DOHH2 (cell line): Measurements from ENCODE around the gene TFB2M.

ENCODE experiments used
- H3F3A ChIP-seq: fragments of 200-600 bp; sonication (generic), shearing (Covaris generic); 2 replicates; pipeline ENCODE4 v1.6.0; 2016; ENCODE audit warnings: antibody characterized with exemption, mild to moderate bottlenecking; ENCODE audit not compliant: control insufficient read depth, insufficient read depth
- H3K27ac ChIP-seq: fragments of 200-600 bp; sonication (generic); 2 replicates; pipeline ENCODE4 v1.5.1; 2014; ENCODE audit warnings: low read depth, mild to moderate bottlenecking, low read length, moderate library complexity
- H3K27me3 ChIP-seq: fragments of 200-600 bp; sonication (generic); 2 replicates; pipeline ENCODE4 v1.6.1; 2014; ENCODE audit warnings: mild to moderate bottlenecking, low read length, mixed read lengths; ENCODE audit not compliant: control insufficient read depth
- H3K36me3 ChIP-seq: fragments of 200-600 bp; sonication (generic); 2 replicates; pipeline ENCODE4 v1.6.1; 2014; ENCODE audit warnings: mild to moderate bottlenecking, low read length, moderate library complexity, mixed read lengths; ENCODE audit not compliant: control insufficient read depth
- H3K4me1 ChIP-seq: fragments of 200-600 bp; sonication (generic); 2 replicates; pipeline ENCODE4 v1.6.1; 2014; ENCODE audit warnings: mild to moderate bottlenecking, low read length, mixed read lengths; ENCODE audit not compliant: control insufficient read depth
- H3K4me2 ChIP-seq: fragments of 200-600 bp; sonication (generic); 2 replicates; pipeline ENCODE4 v1.6.0; 2014; ENCODE audit warnings: mild to moderate bottlenecking, low read length, moderate library complexity
- H3K4me3 ChIP-seq: fragments of 200-600 bp; sonication (generic); 2 replicates; pipeline ENCODE4 v1.5.1; 2014; ENCODE audit warnings: mild to moderate bottlenecking, low read length, mixed read lengths
- H3K79me2 ChIP-seq: fragments of 200-600 bp; sonication (generic); 2 replicates; pipeline ENCODE4 v1.6.1; 2014; ENCODE audit warnings: mild to moderate bottlenecking, low read length, mixed read lengths; ENCODE audit not compliant: control insufficient read depth
- H3K9me2 ChIP-seq: fragments of 200-600 bp; sonication (generic); replicated peaks from 2 replicates; pipeline ENCODE4 v1.6.1; 2014; ENCODE audit warnings: mild to moderate bottlenecking, low read length, mixed read lengths; ENCODE audit not compliant: control insufficient read depth
- H3K9me3 ChIP-seq: fragments of 200-600 bp; sonication (generic); 2 replicates; pipeline ENCODE4 v1.6.1; 2014; ENCODE audit warnings: antibody characterized with exemption, low read length, mixed read lengths; ENCODE audit not compliant: control insufficient read depth, insufficient read depth
- H4K20me1 ChIP-seq: fragments of 200-600 bp; sonication (generic); 2 replicates; pipeline ENCODE4 v1.6.0; 2014; ENCODE audit warnings: low read depth, mild to moderate bottlenecking, antibody characterized with exemption, low read length, moderate library complexity; ENCODE audit not compliant: control insufficient read depth, insufficient read depth
- EZH2phosphoT487 ChIP-seq: fragments of 200-600 bp; sonication (generic); IDR thresholded peaks from 2 replicates; pipeline ENCODE4 v1.6.1; 2017; ENCODE audit warnings: borderline replicate concordance, mild to moderate bottlenecking, antibody characterized with exemption, low read length, moderate library complexity, mixed read lengths
- TF ChIP-seq, protein P1 (sequence below): fragments of 200-600 bp; sonication (generic); IDR thresholded peaks from one replicate; pipeline ENCODE4 v1.5.1; 2014; ENCODE audit warnings: antibody characterized with exemption, mild to moderate bottlenecking, low read depth, low read length; ENCODE audit not compliant: poor library complexity, severe bottlenecking

Gene TFB2M

DNA sequence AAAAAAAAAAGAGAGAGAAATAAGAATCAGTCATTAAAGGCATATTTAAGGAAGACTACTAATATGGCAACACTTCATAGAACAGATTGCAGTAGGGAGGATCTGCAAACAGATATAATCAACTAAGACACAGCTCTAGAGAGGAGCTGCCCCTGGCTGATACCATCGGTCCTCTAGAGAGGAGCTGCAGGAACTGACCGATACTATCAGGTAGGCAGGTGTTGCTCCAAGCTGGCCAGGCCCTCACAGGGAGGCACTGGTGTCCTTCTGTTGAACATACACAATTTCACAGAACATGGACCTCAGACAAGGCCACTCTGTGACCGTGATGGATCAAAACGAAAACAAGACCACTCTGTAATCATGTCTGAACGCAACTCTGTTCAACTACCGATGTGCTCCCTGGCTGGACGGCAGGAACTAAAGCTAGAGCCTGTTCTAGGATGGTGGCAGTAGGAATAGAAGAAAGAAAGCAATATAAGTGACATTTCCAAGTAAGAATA is 74.5 kb downstream of the TFB2M start:
- no peak overlapping the region for H3K4me2 ChIP-seq
- H3K27me3 ChIP-seq = no peaks in the 10 kb centered on the region
- H3K9me3 ChIP-seq = no peaks in the 10 kb centered on the region
- H3K36me3 ChIP-seq = no peaks in the 10 kb centered on the region
- peaks cover 6% of the 10 kb centered on the region for H3K4me1 ChIP-seq
- no peak overlapping the region for H3K4me3 ChIP-seq
- H3K9me2 ChIP-seq = no peaks in the 10 kb centered on the region
- no peak for TF ChIP-seq EZH2phosphoT487
- TF ChIP-seq, protein P1, sequence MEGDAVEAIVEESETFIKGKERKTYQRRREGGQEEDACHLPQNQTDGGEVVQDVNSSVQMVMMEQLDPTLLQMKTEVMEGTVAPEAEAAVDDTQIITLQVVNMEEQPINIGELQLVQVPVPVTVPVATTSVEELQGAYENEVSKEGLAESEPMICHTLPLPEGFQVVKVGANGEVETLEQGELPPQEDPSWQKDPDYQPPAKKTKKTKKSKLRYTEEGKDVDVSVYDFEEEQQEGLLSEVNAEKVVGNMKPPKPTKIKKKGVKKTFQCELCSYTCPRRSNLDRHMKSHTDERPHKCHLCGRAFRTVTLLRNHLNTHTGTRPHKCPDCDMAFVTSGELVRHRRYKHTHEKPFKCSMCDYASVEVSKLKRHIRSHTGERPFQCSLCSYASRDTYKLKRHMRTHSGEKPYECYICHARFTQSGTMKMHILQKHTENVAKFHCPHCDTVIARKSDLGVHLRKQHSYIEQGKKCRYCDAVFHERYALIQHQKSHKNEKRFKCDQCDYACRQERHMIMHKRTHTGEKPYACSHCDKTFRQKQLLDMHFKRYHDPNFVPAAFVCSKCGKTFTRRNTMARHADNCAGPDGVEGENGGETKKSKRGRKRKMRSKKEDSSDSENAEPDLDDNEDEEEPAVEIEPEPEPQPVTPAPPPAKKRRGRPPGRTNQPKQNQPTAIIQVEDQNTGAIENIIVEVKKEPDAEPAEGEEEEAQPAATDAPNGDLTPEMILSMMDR = no peak
- H4K20me1 ChIP-seq = peaks cover 3% of the 10 kb centered on the region; the same call in 1 of the 2 replicates
- no peaks in the 10 kb centered on the region for H3F3A ChIP-seq
- H3K79me2 ChIP-seq = peaks cover 51% of the 10 kb centered on the region
- no peak overlapping the region for H3K27ac ChIP-seq
